LHCN-M2 (cell line): Measurements from ENCODE around the gene E2F2. TPM values are rescaled to one million over a fixed set of nuclear protein-coding genes. Genes with fewer than 3 reads are reported as not detected.

Experiments used
- DNase-seq: peaks from one replicate; pipeline ENCODE4 v3.0.0-alpha.2; 2012; ENCODE audit warnings: low read depth
- polyA plus RNA-seq: library from polyadenylated mRNA; unstranded; fragments of >200 nt; gene quantifications from one replicate; pipeline ENCODE4 v1.2.1, GENCODE V29; 2012; ENCODE audit warnings: missing spikeins
- total RNA-seq: library from RNA; depleted of rRNA; stranded (reverse); fragments of >200 nt; gene quantifications from 2 replicates; pipeline ENCODE4 v1.2.3, GENCODE V29; 2014; rRNA removed

Gene E2F2
- 6.2 and 6.6 TPM in 2 replicates for total RNA-seq
- polyA plus RNA-seq, result 1.3 TPM

DNA sequence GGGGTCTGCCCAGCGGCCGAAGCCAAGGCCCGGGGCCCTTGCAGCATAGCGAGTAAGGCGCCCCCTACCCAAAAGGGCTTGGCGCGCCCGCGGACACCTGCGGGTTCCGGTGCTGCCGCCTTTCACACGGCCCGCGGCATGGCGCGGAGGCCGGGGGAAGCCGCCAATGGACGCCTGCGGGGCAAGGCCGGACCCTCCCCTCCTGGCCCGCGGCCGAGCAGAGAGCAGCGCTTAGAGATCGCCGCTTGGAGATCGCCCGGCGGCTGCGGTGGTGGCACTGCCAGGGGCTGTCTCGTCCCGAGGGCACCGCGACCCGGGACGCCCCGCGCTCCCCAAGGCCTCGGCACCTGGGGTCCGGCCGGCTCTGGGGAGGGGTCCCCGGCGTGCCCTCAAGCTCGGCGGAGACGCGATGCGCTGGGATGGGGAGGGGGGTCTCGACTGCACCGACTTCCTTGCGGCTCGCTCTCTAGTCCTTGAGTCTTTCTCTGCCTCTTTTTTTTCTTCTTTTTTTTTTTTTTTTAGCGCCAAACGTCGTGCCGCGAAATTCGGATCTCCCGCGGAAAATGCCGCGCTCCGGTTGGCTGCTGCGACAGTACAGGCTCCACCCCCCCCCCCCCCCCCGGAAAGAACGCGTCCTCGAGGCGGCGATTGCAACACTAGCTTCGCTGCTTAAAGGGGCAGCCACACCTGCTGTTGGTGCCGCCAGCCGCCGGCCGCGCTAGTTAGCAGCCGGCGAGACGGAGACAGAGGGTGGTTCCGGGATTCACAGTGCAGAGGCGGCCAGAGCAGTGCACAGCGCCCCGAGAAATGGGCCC lies at the start of gene E2F2:
Gene E2F2 (minus strand): TSS at position 487 of the 815 bp plus-strand sequence. CDS start 440 bp downstream, at position 47.
- DNase-seq, result peak; percentile 86

GRCh38 chr1:23578997-23579363 lies 47.9 kb upstream of the E2F2 start:
- DNase-seq, result no peak

DNA sequence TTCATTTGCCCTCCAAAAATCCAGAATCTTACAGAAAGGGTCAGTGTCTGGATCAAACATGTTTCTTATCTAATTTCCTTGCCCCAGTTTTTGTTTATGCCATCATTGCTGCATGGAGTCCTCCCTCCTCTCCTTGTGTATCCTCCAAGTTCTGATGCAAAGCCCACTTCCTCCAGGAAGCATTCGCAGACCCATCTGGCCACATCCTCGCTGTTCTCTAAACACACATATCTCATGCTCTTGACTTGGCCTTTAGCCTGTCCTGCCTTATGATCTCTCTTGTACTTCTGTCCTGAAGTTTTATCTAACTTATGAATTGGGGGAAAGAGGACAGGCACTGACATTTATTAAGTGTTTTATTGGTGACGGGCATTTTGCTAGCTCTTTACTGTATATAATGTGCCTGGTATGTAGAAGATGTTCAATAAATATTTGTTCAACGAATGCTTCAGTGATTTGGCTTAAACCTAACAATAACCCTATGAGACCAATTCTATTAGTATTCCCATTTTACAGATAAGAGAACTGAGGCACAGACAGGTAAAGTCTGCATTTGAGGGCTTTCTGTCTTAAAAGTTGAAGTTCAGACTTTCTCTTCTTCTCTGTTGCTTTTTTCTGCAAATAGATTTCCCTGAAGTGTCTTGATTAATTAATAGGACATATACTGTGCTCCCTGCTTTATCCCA lies 47.4 kb upstream of the E2F2 start:
- DNase-seq, result no peak

GRCh38 chr1:23577056-23578004 lies 46.3 kb upstream of the E2F2 start:
- DNase-seq, result peak; percentile 96

GRCh38 chr1:23576338-23577055 lies 45.5 kb upstream of the E2F2 start:
- DNase-seq, result no peak

DNA sequence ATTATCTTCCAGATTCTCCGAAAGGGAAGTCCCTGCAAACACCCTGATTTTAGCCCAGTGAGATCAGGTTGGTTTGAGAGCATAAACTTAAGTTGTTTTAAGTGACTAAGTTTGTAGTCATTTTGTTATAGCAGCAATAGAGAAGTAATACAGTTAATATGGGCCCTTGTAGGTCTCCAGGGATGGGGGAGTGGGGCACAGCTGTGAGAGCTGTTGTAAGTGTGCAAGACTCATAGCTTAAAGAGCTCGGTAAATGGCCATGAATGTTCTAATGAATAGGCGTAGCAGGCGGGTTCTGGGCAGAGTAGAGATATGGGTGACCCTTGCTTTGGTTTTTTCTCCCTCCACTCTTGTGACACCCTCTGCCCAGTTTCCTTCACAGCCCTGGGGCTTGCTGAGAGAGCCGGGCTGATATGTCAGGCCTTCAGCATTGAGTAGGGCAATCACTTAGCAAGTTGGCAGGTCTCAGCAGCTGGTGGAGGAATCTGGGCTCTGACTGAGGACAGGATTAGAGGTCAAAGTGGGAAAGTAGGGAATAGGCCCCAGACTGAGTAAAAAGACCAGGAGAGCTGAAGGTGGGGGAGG lies 44.3 kb upstream of the E2F2 start:
- DNase-seq, result no peak

DNA sequence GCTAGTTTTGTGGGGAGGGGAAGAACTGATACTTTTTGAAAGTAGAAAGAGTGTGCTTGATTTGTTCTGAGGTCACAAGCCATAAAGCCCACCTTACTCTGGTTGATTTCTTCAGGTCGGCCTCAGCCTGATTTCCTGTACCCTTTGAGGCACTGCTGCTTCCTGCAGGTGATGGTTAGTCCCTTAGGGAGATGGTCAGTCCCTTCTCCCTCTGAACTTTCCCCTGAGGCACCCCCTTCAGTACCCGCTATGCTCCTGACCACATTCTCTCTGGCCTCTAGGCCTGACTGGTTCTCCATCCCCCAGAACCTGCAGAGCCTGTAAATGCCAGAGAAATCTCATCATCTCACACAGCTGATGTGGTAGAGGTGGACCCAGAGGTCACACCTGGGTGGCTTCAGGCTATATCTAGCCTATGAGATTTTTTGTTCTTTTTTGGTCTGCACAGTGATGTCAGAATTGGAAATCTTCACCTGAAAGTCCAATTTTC lies 43.3 kb upstream of the E2F2 start:
- no peak for DNase-seq

- DNase-seq, result no peak
Observed at GRCh38 chr1:23573574-23574182, 42.6 kb upstream of the E2F2 start.

- DNase-seq, result no peak
Observed at GRCh38 chr1:23571465-23571864, 40.4 kb upstream of the E2F2 start.

DNA sequence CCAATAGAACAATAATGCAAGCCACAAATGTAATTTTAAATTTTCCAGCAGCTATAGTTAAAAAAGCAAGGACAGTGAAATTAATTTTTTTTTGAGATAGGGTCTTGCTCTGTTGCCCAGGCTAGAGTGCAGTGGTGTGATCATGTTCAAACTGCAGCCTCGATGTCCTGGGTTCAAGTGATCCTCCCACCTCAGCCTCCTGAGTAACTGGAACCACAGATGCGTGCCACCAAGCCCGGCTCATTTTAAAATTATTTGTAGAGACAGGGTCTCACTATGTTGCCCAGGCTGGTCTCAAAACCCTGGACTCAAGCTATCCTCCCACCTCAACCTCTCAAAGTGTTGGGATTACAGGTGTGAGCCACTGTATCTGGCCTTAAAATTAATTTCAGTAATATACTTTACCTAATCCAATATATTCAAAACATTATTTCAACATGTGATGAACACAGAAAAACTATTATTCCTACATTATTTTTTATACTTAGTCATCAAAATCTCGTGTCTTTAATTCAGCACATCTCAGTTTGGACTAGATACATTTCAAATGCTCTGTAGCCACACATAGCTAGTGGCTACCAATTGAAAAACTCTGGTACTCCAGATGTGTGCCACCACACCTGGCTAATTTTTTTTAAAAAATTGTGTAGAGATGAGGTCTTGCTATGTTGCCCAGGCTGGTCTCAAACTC lies 39.1 kb upstream of the E2F2 start:
- no peak for DNase-seq

- DNase-seq, result no peak
Observed at GRCh38 chr1:23568608-23569383, 37.8 kb upstream of the E2F2 start.

- no peak for DNase-seq
Observed at GRCh38 chr1:23567996-23568607, 37.1 kb upstream of the E2F2 start.

GRCh38 chr1:23567629-23567995 lies 36.6 kb upstream of the E2F2 start:
- no peak for DNase-seq

DNA sequence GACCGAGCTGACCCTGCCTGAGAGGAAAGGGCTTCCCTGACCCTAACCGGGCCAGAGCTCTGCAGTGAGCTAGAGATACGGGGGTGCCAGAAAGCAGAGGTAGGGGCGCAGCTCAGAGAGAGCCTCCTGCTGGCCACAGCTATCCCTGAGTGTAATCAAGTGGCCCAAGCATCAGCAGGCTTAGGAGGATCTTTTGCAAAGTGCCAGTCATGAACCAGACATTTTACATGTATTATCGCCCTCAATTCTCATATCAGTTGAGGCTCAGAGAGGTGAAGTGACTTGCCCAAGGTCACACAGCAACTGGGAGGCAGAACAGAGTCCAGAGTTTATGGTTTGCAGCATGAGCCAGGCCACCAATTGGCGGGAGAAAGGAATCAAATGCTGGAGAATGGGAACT lies 35.3 kb upstream of the E2F2 start:
- no peak for DNase-seq

DNA sequence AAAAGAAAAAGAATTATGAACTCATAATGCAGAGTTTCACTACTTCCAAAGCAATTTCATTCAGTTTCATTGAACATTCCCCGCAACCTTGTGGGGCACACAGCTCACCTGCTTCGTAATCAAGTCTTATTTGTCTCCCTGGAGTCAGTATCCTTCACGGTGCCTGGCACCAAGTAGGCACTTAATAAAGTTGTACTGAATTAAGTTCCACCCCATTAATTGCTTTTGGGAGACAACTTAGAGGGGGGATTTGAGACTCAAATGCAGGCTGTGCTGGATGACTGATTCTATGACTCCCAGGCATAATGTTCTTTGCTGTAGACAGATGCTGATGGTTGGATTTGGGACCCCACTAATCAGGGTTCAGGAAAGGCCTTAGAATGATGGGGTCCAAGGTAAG lies 34.7 kb upstream of the E2F2 start:
- DNase-seq, result no peak

- DNase-seq, result no peak
Observed at GRCh38 chr1:23564529-23565122, 33.6 kb upstream of the E2F2 start.

GRCh38 chr1:23563755-23564374 lies 32.8 kb upstream of the E2F2 start:
- DNase-seq, result no peak

DNA sequence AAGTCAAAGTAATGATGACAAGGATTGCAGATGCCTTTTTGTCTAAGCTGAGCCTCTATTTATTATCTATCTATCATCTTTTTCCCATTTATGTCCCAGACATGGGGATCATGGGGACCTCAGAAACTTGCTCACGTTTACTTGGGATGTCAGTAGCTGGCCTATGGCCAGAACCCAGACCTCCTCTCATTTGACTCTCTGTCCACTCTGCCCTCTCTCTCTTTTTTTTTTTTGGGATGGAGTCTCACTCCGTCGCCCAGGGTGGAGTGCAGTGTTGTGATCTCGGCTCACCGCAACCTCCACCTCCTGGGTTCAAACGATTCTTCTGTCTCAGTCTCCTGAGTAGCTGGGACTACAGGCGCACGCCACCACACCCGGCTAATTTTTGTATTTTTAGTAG lies 32.0 kb upstream of the E2F2 start:
- no peak for DNase-seq
